ENCODE data around the gene KIF1C.
"Not testable (repeated sequence)": the region's sequence is repeated elsewhere in the genome, so short reads cannot be mapped to it uniquely, and the experiment has no call there.

Gene KIF1C

DNA sequence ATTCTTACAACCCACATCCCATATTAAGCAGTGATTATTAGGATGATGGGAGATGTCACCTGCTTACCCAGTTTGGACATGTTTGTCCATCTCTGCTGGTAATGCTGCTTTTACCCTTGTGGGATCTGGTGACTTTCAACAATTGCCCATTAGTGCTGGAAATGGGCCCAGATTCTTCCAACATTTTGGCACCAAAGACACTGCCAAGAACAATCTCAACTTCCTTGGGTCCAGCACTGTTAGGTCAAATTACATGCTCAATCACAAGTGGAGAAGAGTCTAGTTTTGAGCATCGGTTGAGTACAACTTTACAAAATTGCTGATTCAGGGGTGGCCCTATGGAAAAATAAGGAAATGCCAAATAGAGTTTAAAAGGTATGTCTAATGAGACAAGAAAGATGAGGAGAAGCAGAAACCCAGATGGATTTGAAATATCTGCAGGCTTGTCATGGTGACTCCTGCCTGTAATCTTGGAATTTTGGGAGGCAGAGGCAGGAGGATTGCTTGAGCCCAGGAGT is 67.5 kb downstream of the KIF1C start:
- DNase-seq (ENCODE audit: low spot score): no peak
- no peak overlapping the region for H3K4me3 ChIP-seq
- TF ChIP-seq CTCF (IDR thresholded peaks at IDR 0.05): no peak
- H3K27ac ChIP-seq: no peak overlapping the region

- no peak overlapping the region for H3K27ac ChIP-seq
- DNase-seq (ENCODE audit: low spot score): no peak
- H3K4me3 ChIP-seq: no peak overlapping the region
- TF ChIP-seq CTCF (IDR thresholded peaks at IDR 0.05): no peak
These were observed 70.5 kb downstream of the KIF1C start for GRCh38 chr17:5068236-5068635.

DNA sequence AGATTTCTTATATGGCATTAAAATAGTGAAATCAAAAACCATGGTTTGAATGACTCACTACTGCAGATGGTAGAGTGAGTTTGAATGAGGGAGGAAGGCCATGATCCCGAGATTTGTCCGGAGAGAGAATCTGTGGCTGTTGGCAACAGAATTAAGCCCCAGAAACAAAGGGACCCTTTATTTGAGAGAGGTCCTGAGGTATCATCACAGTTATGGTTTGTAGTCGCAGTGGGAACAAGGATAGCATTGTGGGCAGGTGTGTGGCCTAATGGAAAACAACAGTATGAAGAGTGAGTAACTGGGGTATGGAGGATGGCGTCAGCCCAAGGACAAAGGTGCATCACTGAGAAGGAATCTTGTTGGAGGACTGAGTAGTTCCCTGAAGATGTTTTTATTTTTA is 72.0 kb downstream of the KIF1C start:
- Histone ChIP-seq H3K4me3 (no peak overlapping the region), H3K27ac (no peak overlapping the region)
- DNase-seq (ENCODE audit: low spot score): no peak
- TF ChIP-seq CTCF (IDR thresholded peaks at IDR 0.05): no peak

DNA sequence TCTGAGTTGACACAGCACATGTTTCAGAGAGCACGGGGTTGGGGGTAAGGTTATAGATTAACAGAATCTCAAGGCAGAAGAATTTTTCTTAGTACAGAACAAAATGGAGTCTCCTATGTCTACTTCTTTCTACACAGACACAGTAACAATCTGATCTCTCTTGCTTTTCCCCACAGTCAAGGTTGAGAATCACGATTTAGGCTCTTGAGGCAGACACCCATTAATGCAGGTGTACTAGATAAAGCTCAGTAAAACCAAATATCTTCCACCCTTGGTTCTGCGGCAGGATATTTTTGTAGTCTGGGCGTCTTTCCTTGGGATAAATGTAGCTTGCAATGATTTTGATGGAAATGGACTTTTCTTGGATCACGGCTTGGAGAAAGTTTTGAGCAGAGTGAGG is 77.7 kb downstream of the KIF1C start:
- not testable (repeated sequence) for H3K4me3 ChIP-seq; H3K27ac ChIP-seq; DNase-seq (ENCODE audit: low spot score)

GRCh38 chr17:5077275-5077674 is 79.5 kb downstream of the KIF1C start:
- Histone ChIP-seq H3K27ac (peak overlapping the region in 1 of 2 donors; percentile 87), H3K4me3 (peak overlapping the region; percentile 93)
- DNase-seq (ENCODE audit: low spot score): not testable (repeated sequence)

- H3K4me3 ChIP-seq: peak overlapping the region; percentile 93
- no peak for TF ChIP-seq CTCF (IDR thresholded peaks at IDR 0.05)
- DNase-seq (ENCODE audit: low spot score): no peak
- peak overlapping the region; percentile 58 to 87 for H3K27ac ChIP-seq
These were observed 80.0 kb downstream of the KIF1C start for GRCh38 chr17:5077781-5078105.
